Effector memory CD4-positive, alpha-beta T cell (primary cell): ENCODE results near the gene TRABD2A.

ENCODE experiments used
- DNase-seq, 3 donors: peaks; one replicate each; pipeline ENCODE4 v3.0.0-alpha.2; 2020
- H3K27ac ChIP-seq: 2 replicates; pipeline ENCODE4 v1.7.0; 2013; ENCODE audit warnings: mild to moderate bottlenecking, low read length, moderate library complexity; ENCODE audit not compliant: insufficient read depth, poor library complexity, severe bottlenecking
- H3K27me3 ChIP-seq: replicated peaks from 2 replicates; pipeline ENCODE4 v1.7.0; 2013; ENCODE audit warnings: mild to moderate bottlenecking, low read length; ENCODE audit not compliant: insufficient read depth, control insufficient read depth, poor library complexity, severe bottlenecking
- H3K36me3 ChIP-seq: 2 replicates; pipeline ENCODE4 v1.7.0; 2013; ENCODE audit warnings: mild to moderate bottlenecking, low read length, moderate library complexity; ENCODE audit not compliant: control insufficient read depth, insufficient read depth
- H3K4me1 ChIP-seq: 2 replicates; pipeline ENCODE4 v1.7.0; 2013; ENCODE audit warnings: low read length, mild to moderate bottlenecking; ENCODE audit not compliant: control insufficient read depth, insufficient read depth, poor library complexity, severe bottlenecking
- H3K4me3 ChIP-seq: 2 replicates; pipeline ENCODE4 v1.7.0; 2013; ENCODE audit warnings: low read length, low read depth, mild to moderate bottlenecking; ENCODE audit not compliant: insufficient read depth, poor library complexity, severe bottlenecking
- H3K9me3 ChIP-seq: 2 replicates; pipeline ENCODE4 v1.7.0; 2013; ENCODE audit warnings: mild to moderate bottlenecking, low read length, moderate library complexity; ENCODE audit not compliant: control insufficient read depth

TRABD2A gene

GRCh38 chr2:84827978-84828575 lies 52.8 kb downstream of the TRABD2A start:
- DNase-seq: no peak
- Histone ChIP-seq H3K27ac (no peak overlapping the region), H3K36me3 (peaks cover 5% of the 10 kb centered on the region)

GRCh38 chr2:84823788-84824187 lies 57.1 kb downstream of the TRABD2A start:
- no peak for DNase-seq
- Histone ChIP-seq H3K36me3 (peaks cover 10% of the 10 kb centered on the region), H3K9me3 (no peaks in the 10 kb centered on the region), H3K27me3 (no peaks in the 10 kb centered on the region), H3K27ac (no peak overlapping the region), H3K4me1 (peaks cover 14% of the 10 kb centered on the region), H3K4me3 (no peak overlapping the region)

More at GRCh38 chr2:84827978-84828575, 52.8 kb downstream of the TRABD2A start:
- no peaks in the 10 kb centered on the region for H3K9me3 ChIP-seq
- H3K27me3 ChIP-seq: no peaks in the 10 kb centered on the region
- H3K4me3 ChIP-seq: no peak overlapping the region
- H3K4me1 ChIP-seq: peaks cover 40% of the 10 kb centered on the region

GRCh38 chr2:84823229-84823628 lies 57.7 kb downstream of the TRABD2A start:
- peaks cover 10% of the 10 kb centered on the region for H3K36me3 ChIP-seq
- peaks cover 8% of the 10 kb centered on the region for H3K4me1 ChIP-seq
- no peak overlapping the region for H3K4me3 ChIP-seq
- no peaks in the 10 kb centered on the region for H3K27me3 ChIP-seq
- H3K9me3 ChIP-seq: no peaks in the 10 kb centered on the region
- DNase-seq: no peak
- H3K27ac ChIP-seq: no peak overlapping the region

- Histone ChIP-seq H3K9me3 (no peaks in the 10 kb centered on the region), H3K4me1 (no peaks in the 10 kb centered on the region), H3K36me3 (peaks cover 10% of the 10 kb centered on the region), H3K4me3 (no peak overlapping the region), H3K27me3 (no peaks in the 10 kb centered on the region), H3K27ac (no peak overlapping the region)
- no peak for DNase-seq
Observed at GRCh38 chr2:84821806-84822205, 59.1 kb downstream of the TRABD2A start.

GRCh38 chr2:84817239-84817655 lies 63.6 kb downstream of the TRABD2A start:
- no peaks in the 10 kb centered on the region for H3K9me3 ChIP-seq
- no peak for DNase-seq
- H3K27me3 ChIP-seq: no peaks in the 10 kb centered on the region
- no peaks in the 10 kb centered on the region for H3K4me1 ChIP-seq
- peaks cover 5% of the 10 kb centered on the region for H3K36me3 ChIP-seq
- H3K4me3 ChIP-seq: no peak overlapping the region
- H3K27ac ChIP-seq: no peak overlapping the region

GRCh38 chr2:84816426-84817026 lies 64.4 kb downstream of the TRABD2A start:
- DNase-seq: no peak
- Histone ChIP-seq H3K27me3 (no peaks in the 10 kb centered on the region), H3K4me1 (no peaks in the 10 kb centered on the region), H3K36me3 (peaks cover 5% of the 10 kb centered on the region), H3K27ac (no peak overlapping the region), H3K9me3 (no peaks in the 10 kb centered on the region), H3K4me3 (no peak overlapping the region)

GRCh38 chr2:84815146-84815545 lies 65.7 kb downstream of the TRABD2A start:
- DNase-seq: no peak
- Histone ChIP-seq H3K27me3 (no peaks in the 10 kb centered on the region), H3K27ac (no peak overlapping the region), H3K9me3 (no peaks in the 10 kb centered on the region), H3K4me1 (no peaks in the 10 kb centered on the region), H3K4me3 (no peak overlapping the region), H3K36me3 (no peaks in the 10 kb centered on the region)

GRCh38 chr2:84811839-84812431 lies 68.9 kb downstream of the TRABD2A start:
- no peaks in the 10 kb centered on the region for H3K4me1 ChIP-seq
- H3K9me3 ChIP-seq: no peaks in the 10 kb centered on the region
- H3K27ac ChIP-seq: no peak overlapping the region
- DNase-seq: no peak
- H3K4me3 ChIP-seq: no peak overlapping the region
- H3K27me3 ChIP-seq: no peaks in the 10 kb centered on the region
- H3K36me3 ChIP-seq: no peaks in the 10 kb centered on the region

GRCh38 chr2:84808279-84808678 lies 72.6 kb downstream of the TRABD2A start:
- no peaks in the 10 kb centered on the region for H3K36me3 ChIP-seq
- no peak for DNase-seq
- H3K4me3 ChIP-seq: no peak overlapping the region
- H3K27me3 ChIP-seq: no peaks in the 10 kb centered on the region
- no peaks in the 10 kb centered on the region for H3K9me3 ChIP-seq
- H3K4me1 ChIP-seq: no peaks in the 10 kb centered on the region
- H3K27ac ChIP-seq: no peak overlapping the region

- H3K4me3 ChIP-seq: no peak overlapping the region
Observed at GRCh38 chr2:84807063-84807485, 73.8 kb downstream of the TRABD2A start.

More at GRCh38 chr2:84807063-84807485, 73.8 kb downstream of the TRABD2A start:
- no peak for DNase-seq
- no peak overlapping the region for H3K27ac ChIP-seq
- H3K27me3 ChIP-seq: no peaks in the 10 kb centered on the region
- H3K9me3 ChIP-seq: no peaks in the 10 kb centered on the region
- no peaks in the 10 kb centered on the region for H3K4me1 ChIP-seq
- H3K36me3 ChIP-seq: no peaks in the 10 kb centered on the region
